SU-DHL-6 (cell line): ENCODE measurements around the gene MPEG1.

Experiments used
- H2AFZ ChIP-seq: fragments of 200-600 bp; sonication (generic); 2 replicates; pipeline ENCODE4 v1.6.1; 2014; ENCODE audit warnings: low read depth, mild to moderate bottlenecking, moderate library complexity, mixed read lengths, antibody characterized with exemption, low read length; ENCODE audit not compliant: severe bottlenecking
- H3F3A ChIP-seq: fragments of 200-600 bp; shearing (Covaris generic); 2 replicates; pipeline ENCODE4 v1.6.0; 2016; ENCODE audit warnings: antibody characterized with exemption, mild to moderate bottlenecking; ENCODE audit not compliant: insufficient read depth
- H3K27ac ChIP-seq: fragments of 200-600 bp; sonication (generic); 2 replicates; pipeline ENCODE4 v1.5.1; 2016; ENCODE audit warnings: low read depth, mild to moderate bottlenecking, low read length, moderate library complexity, mixed read lengths
- H3K27me3 ChIP-seq: fragments of 200-600 bp; sonication (generic), shearing (Covaris generic); 2 replicates; pipeline ENCODE4 v1.6.0; 2014; ENCODE audit warnings: mild to moderate bottlenecking, low read length
- H3K36me3 ChIP-seq: fragments of 200-600 bp; sonication (generic); 2 replicates; pipeline ENCODE4 v1.6.1; 2014; ENCODE audit warnings: mild to moderate bottlenecking, low read length, mixed read lengths
- H3K4me2 ChIP-seq: fragments of 300-600, 200-600 bp; shearing (Covaris generic), sonication (generic); 2 replicates; pipeline ENCODE4 v1.6.0; 2014; ENCODE audit warnings: low read length, low read depth, mild to moderate bottlenecking; ENCODE audit not compliant: poor library complexity, severe bottlenecking
- H3K4me3 ChIP-seq: fragments of 200-600 bp; sonication (generic); 2 replicates; pipeline ENCODE4 v1.5.1; 2014; ENCODE audit warnings: antibody characterized with exemption, low read length, mild to moderate bottlenecking, mixed read lengths; ENCODE audit not compliant: insufficient read depth, poor library complexity, severe bottlenecking
- H3K79me2 ChIP-seq: fragments of 200-600 bp; sonication (generic); 2 replicates; pipeline ENCODE4 v1.6.1; 2014; ENCODE audit warnings: mild to moderate bottlenecking, low read length, moderate library complexity; ENCODE audit not compliant: insufficient read depth
- H3K9ac ChIP-seq: fragments of 200-600 bp; sonication (generic); 2 replicates; pipeline ENCODE4 v1.7.0; 2014; ENCODE audit warnings: mild to moderate bottlenecking, low read length
- H3K9me2 ChIP-seq: fragments of 200-600 bp; sonication (generic); replicated peaks from 2 replicates; pipeline ENCODE4 v1.6.1; 2014; ENCODE audit warnings: low read length; ENCODE audit not compliant: insufficient read depth
- H3K9me3 ChIP-seq: fragments of 200-600 bp; sonication (generic); 2 replicates; pipeline ENCODE4 v1.6.1; 2014; ENCODE audit warnings: low read length, mixed read lengths; ENCODE audit not compliant: insufficient read depth
- H4K20me1 ChIP-seq: fragments of 200-600 bp; sonication (generic); 2 replicates; pipeline ENCODE4 v1.6.1; 2014; ENCODE audit warnings: low read depth, mild to moderate bottlenecking, antibody characterized with exemption, low read length, moderate library complexity, mixed read lengths
- EZH2phosphoT487 ChIP-seq: fragments of 200-600 bp; sonication (generic), shearing (Covaris generic); conservative IDR thresholded peaks from 2 replicates; pipeline ENCODE4 v1.6.1; 2018; ENCODE audit warnings: mild to moderate bottlenecking, antibody characterized with exemption, low read length, moderate library complexity, mixed read lengths
- TF ChIP-seq, protein P1 (sequence below): fragments of 200-600 bp; sonication (generic); IDR thresholded peaks from one replicate; pipeline ENCODE4 v1.5.1; 2017; ENCODE audit warnings: antibody characterized with exemption, mild to moderate bottlenecking, low read length, moderate library complexity; ENCODE audit not compliant: insufficient read depth, poor library complexity, severe bottlenecking

The MPEG1 gene

DNA sequence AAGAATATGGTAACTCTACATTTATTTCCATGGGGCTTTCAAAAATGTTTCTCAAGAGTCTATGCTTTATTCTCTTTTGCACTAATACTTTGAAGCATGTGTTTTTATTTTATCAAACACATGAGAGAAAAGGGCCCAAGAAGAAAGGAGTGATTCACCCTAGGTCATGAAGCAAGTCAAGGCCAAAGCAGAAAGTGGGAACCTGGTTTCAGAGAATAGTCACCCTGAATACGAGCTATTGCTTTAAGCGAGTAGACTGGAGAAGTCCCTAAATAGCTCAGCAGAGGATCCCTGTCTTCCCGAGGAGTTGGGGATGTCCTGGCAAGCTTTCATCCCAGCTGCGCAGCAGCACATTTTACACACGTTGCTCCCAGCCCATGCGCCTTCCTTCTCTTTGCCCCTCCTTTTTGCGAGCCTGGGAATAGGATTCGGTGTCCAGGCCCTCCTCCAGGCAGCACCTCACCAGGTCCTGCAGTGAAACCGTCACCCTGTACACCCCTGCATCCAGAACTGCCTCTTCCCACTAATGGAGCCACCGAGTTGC lies 19.1 kb downstream of the MPEG1 start:
- Histone ChIP-seq H3K9me2 (no peaks in the 10 kb centered on the region), H3F3A (no peaks in the 10 kb centered on the region), H3K27me3 (no peaks in the 10 kb centered on the region), H3K9me3 (no peaks in the 10 kb centered on the region), H3K9ac (no peak overlapping the region), H3K4me3 (no peak overlapping the region), H2AFZ (no peak overlapping the region), H3K79me2 (no peaks in the 10 kb centered on the region), H4K20me1 (no peaks in the 10 kb centered on the region), H3K36me3 (peaks cover 7% of the 10 kb centered on the region; the same call in 1 of the 2 replicates), H3K27ac (no peak overlapping the region), H3K4me2 (no peak overlapping the region)
- TF ChIP-seq EZH2phosphoT487, result no peak

DNA sequence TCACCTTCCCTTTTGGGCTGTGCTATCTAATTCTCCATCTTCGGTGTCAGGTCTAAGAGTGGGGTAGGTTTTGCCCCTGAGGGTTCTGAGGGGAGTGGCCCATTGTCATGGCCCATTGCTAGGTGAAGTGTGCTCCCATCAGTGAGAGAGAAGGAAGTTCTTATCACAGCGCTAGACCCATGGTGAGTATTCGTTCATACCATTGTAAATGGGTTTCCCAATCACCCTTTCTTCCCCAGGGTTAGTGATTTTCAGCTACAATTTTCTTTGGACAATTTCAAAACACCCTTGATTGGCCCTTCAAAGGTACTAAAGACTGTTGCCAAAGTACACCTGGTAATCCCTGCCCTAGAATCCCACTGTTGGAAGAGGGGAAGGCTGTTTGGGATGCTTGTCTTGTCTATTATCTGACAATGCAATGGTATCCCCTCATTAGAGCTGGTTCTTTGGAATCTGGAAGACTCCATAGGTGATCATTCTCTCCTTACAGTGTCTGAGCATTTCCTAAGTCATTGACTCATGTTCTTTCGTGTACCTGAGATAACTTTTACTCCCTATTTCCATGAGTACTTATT lies 20.2 kb downstream of the MPEG1 start:
- TF ChIP-seq, protein P1, sequence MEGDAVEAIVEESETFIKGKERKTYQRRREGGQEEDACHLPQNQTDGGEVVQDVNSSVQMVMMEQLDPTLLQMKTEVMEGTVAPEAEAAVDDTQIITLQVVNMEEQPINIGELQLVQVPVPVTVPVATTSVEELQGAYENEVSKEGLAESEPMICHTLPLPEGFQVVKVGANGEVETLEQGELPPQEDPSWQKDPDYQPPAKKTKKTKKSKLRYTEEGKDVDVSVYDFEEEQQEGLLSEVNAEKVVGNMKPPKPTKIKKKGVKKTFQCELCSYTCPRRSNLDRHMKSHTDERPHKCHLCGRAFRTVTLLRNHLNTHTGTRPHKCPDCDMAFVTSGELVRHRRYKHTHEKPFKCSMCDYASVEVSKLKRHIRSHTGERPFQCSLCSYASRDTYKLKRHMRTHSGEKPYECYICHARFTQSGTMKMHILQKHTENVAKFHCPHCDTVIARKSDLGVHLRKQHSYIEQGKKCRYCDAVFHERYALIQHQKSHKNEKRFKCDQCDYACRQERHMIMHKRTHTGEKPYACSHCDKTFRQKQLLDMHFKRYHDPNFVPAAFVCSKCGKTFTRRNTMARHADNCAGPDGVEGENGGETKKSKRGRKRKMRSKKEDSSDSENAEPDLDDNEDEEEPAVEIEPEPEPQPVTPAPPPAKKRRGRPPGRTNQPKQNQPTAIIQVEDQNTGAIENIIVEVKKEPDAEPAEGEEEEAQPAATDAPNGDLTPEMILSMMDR, result no peak
- no peak for TF ChIP-seq EZH2phosphoT487

DNA sequence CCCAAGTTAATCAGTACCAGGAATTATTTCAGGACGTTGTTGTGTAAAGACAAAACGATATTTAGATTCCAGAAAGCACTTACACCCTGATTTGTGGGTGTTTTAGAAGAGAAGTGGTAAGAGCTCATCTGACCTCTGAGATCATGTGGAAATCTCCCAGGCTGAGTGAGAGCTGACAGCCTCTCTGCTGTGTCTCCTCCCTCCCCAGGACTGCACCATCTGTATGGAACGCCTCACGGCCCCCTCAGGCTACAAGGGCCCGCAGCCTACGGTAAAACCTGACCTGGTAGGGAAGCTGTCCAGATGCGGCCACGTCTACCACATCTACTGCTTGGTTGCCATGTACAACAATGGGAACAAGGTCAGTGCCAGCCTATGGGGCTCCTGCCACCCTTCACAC lies 20.8 kb downstream of the MPEG1 start:
- no peak overlapping the region for H2AFZ ChIP-seq
- no peak overlapping the region for H3K9ac ChIP-seq
- H3F3A ChIP-seq, result no peaks in the 10 kb centered on the region
- H3K4me2 ChIP-seq, result no peak overlapping the region
- no peaks in the 10 kb centered on the region for H3K27me3 ChIP-seq
- no peaks in the 10 kb centered on the region for H3K79me2 ChIP-seq
- H3K36me3 ChIP-seq, result peaks cover 7% of the 10 kb centered on the region; the same call in 1 of the 2 replicates
- no peaks in the 10 kb centered on the region for H3K9me2 ChIP-seq
- H3K4me3 ChIP-seq, result no peak overlapping the region
- H4K20me1 ChIP-seq, result no peaks in the 10 kb centered on the region
- TF ChIP-seq, protein P1, result no peak
- no peak for TF ChIP-seq EZH2phosphoT487
- no peak overlapping the region for H3K27ac ChIP-seq
- H3K9me3 ChIP-seq, result no peaks in the 10 kb centered on the region

More for the DNA sequence above, 20.2 kb downstream of the MPEG1 start:
- Histone ChIP-seq H3K36me3 (peaks cover 7% of the 10 kb centered on the region; the same call in 1 of the 2 replicates), H3K9me2 (no peaks in the 10 kb centered on the region), H3F3A (no peaks in the 10 kb centered on the region), H3K9ac (no peak overlapping the region), H3K27me3 (no peaks in the 10 kb centered on the region), H3K4me3 (no peak overlapping the region), H3K9me3 (no peaks in the 10 kb centered on the region), H4K20me1 (no peaks in the 10 kb centered on the region), H2AFZ (no peak overlapping the region), H3K79me2 (no peaks in the 10 kb centered on the region), H3K27ac (no peak overlapping the region), H3K4me2 (no peak overlapping the region)

DNA sequence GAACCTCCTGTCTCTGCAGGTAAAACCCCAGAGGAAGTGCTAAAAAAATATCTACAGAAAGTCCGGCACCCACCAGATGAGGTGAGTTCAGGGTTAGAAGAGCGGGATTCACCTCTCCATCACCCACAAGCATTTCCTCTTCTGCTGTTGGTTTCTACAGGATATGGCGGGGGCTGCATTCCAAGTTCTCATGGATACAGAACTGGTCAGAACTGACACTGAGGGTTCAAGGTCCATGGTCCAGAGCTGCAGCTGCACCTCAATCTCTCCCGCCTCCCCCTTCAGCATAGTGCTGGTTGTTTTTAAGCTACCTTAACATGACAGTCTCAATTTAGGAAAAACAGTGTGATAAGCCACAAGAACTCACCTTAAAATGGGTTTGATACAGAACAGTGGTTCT lies 21.6 kb downstream of the MPEG1 start:
- Histone ChIP-seq H3K4me2 (no peak overlapping the region), H3F3A (no peaks in the 10 kb centered on the region), H3K27me3 (no peaks in the 10 kb centered on the region), H3K9me2 (no peaks in the 10 kb centered on the region), H3K9ac (no peak overlapping the region), H4K20me1 (no peaks in the 10 kb centered on the region), H3K79me2 (no peaks in the 10 kb centered on the region), H3K9me3 (no peaks in the 10 kb centered on the region), H3K27ac (no peak overlapping the region), H3K36me3 (peaks cover 7% of the 10 kb centered on the region), H2AFZ (no peak overlapping the region), H3K4me3 (no peak overlapping the region)
- TF ChIP-seq EZH2phosphoT487, result no peak
- TF ChIP-seq, protein P1, result no peak
